MM.1S (cell line): ENCODE data around the gene CLCN7.

ENCODE experiments used
- EZH2 ChIP-seq: fragments of 300-600 bp; sonication (generic); optimal IDR thresholded peaks from 2 replicates; pipeline ENCODE3; 2017; ENCODE audit warnings: low read depth, mild to moderate bottlenecking, antibody characterized with exemption, low read length, mixed read lengths
- EZH2phosphoT487 ChIP-seq: fragments of 300-600 bp; sonication (generic); IDR thresholded peaks from 2 replicates; pipeline ENCODE4 v1.6.1; 2018; ENCODE audit warnings: antibody characterized with exemption, low read length

DNA sequence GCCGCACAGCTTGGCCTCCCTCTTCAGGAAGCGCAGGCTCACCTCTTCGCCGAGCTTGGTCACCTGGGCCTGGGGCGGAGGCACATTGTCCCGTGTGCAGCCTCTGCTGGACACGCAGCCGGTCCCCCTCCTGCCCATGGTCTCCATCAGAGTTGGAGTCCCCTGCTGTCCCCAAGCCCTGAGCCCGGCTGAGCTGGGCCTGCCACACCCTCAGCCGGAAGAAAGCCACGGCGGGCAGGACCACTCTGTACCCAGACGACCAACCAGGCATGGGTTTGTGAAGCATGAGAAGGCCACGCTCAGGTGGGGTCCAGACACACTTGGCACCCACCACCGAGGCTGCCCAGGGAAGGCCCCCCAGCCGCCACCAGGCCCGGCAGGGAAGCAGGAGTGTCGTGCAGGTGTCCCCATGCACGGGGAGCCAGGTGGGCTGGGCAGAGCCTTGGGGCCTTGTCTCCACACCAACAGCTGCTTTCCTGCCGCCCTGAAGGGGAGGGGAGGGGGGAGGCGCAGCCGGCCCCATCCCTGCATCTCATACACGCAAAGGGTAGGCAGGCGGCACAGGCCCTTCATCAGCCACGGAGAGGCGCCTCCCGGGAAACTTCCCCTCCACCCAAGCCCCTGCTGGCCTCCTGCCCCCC lies 35.6 kb downstream of the CLCN7 start:
- TF ChIP-seq EZH2 = no peak
- TF ChIP-seq EZH2phosphoT487 = no peak
